Ishikawa (cell line): ENCODE results near the gene NPAS3.

Source experiments
- TEAD4 ChIP-seq: IDR thresholded peaks from 2 replicates; pipeline ENCODE4 v1.6.1; 2012
- YY1 ChIP-seq: IDR thresholded peaks from 2 replicates; pipeline ENCODE4 v1.6.1; 2012; ENCODE audit warnings: low read depth
- TF ChIP-seq, protein P1 (sequence below): IDR thresholded peaks from 2 replicates; pipeline ENCODE4 v1.6.1; 2012

DNA sequence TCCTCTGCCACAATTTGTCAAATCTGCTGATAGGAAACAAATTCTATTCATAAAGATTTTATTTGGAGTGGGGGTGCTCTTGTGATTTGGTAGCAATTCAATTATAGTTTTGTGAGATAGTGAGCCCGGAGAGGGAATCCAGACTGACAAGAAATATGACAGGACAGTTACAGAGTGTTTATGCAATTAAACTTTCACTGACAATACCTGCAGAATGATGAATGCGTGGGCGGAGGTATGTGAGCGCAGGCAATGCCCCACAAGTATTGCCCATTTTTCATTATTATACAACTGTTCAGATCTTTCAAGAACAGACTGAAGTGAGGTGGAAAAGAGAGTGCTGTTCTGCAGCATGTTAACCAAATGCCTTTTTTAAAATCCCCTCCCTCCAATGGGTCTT, 753.2 kb downstream of the NPAS3 start:
- TF ChIP-seq, protein P1, sequence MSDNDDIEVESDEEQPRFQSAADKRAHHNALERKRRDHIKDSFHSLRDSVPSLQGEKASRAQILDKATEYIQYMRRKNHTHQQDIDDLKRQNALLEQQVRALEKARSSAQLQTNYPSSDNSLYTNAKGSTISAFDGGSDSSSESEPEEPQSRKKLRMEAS, result no peak
- TF ChIP-seq YY1 (no peak), TEAD4 (no peak)
